K562 (cell line): ENCODE data around the gene PODNL1. TPM values are rescaled to one million over a fixed set of nuclear protein-coding genes. Genes with fewer than 3 reads are reported as not detected.

Source experiments
- ATAC-seq: fragments of 200-7000 bp; cut with Tn5 transposase; 3 replicates; pipeline ENCODE4 v1.9.1; 2020; ENCODE audit warnings: moderate library complexity
- BruUV-seq: library from RNA; stranded (reverse); fragments of 400-500 nt; replicated peaks from 2 replicates; lab custom pipeline; 2021; lab: Mats Ljungman, UMichigan
- CTCF ChIA-PET: fragments of 300-600 bp; formaldehyde crosslinking; extraction: SDS; loops from one replicate; lab custom pipeline; 2021; ENCODE audit warnings: low intra/inter-chr PET ratio; lab: Yijun Ruan, JAX
- POLR2A ChIA-PET: fragments of 300-600, 350-650 bp; sonication (Branson Sonifier 250); formaldehyde crosslinking; extraction: SDS; loops from one replicate; lab custom pipeline; 2021; ENCODE audit warnings: antibody characterized with exemption, inconsistent platforms; lab: Yijun Ruan, JAX
- DNase-seq, 4 experiments: peaks; one replicate each; pipeline versions ENCODE4 v3.0.0 to v3.0.0-alpha.2; 2011 to 2018; ENCODE audit warnings: low spot score in 3 of 4, mixed read lengths in 3 of 4; ENCODE audit errors: extremely low read depth in 1 of 4
- FAIRE-seq: peaks from 2 replicates; lab custom pipeline; 2011; peaks lifted over from hg19 to GRCh38; lab: Jason Lieb, UNC
- H2AFZ ChIP-seq: 2 replicates; pipeline ENCODE4 v1.6.0; 2011; ENCODE audit warnings: low read depth, low read length, control low read depth, inconsistent platforms
- H3K27ac ChIP-seq: fragments of 200-600 bp; 3 replicates; pipeline ENCODE4 v1.8.0; 2011; ENCODE audit warnings: low read depth, mild to moderate bottlenecking, control low read depth, inconsistent platforms, low read length, moderate library complexity, mixed read lengths; ENCODE audit errors: extremely low read depth
- H3K27me3 ChIP-seq, 2 experiments: fragments of 300-600 bp in 1 of 2; 2 replicates in 1 of 2; 3 replicates in 1 of 2; pipeline versions ENCODE4 v1.6.0 to v1.8.0; 2011; ENCODE audit warnings: inconsistent platforms in 2 of 2, low read length in 2 of 2, mild to moderate bottlenecking in 1 of 2, mixed read lengths in 1 of 2, moderate library complexity in 1 of 2; ENCODE audit not compliant: control insufficient read depth in 2 of 2, insufficient read depth in 2 of 2
- H3K36me3 ChIP-seq: fragments of 300-600 bp; 3 replicates; pipeline ENCODE4 v1.8.0; 2011; ENCODE audit warnings: mild to moderate bottlenecking, low read length, inconsistent platforms; ENCODE audit not compliant: control insufficient read depth, insufficient read depth
- H3K4me1 ChIP-seq, 2 experiments: fragments of 200-600 bp in 1 of 2; replicated peaks in 1 of 2; 2 replicates in 1 of 2; 3 replicates in 1 of 2; pipeline versions ENCODE4 v1.5.1 to v1.8.0; 2011; ENCODE audit warnings: inconsistent platforms in 2 of 2, low read length in 2 of 2, mild to moderate bottlenecking in 1 of 2, mixed read lengths in 1 of 2, moderate library complexity in 1 of 2; ENCODE audit not compliant: control insufficient read depth in 2 of 2, insufficient read depth in 2 of 2
- H3K4me2 ChIP-seq: 2 replicates; pipeline ENCODE4 v1.6.1; 2011; ENCODE audit warnings: low read length, control low read depth, inconsistent platforms, mixed read lengths; ENCODE audit not compliant: insufficient read depth
- H3K4me3 ChIP-seq: fragments of 200-600 bp; sonication (generic), shearing (Covaris generic); 2 replicates; pipeline ENCODE4 v1.5.1; 2016; ENCODE audit warnings: control low read depth, inconsistent platforms
- H3K79me2 ChIP-seq: fragments of 200-600 bp; 3 replicates; pipeline ENCODE4 v1.8.0; 2011; ENCODE audit warnings: low read length, inconsistent platforms; ENCODE audit not compliant: control insufficient read depth, insufficient read depth
- H3K9ac ChIP-seq, 2 experiments: 2 replicates each; pipeline versions ENCODE4 v1.6.0 to v1.6.1; 2011; ENCODE audit warnings: low read depth in 2 of 2, low read length in 2 of 2, control low read depth in 1 of 2, inconsistent platforms in 1 of 2, mild to moderate bottlenecking in 1 of 2, mixed read lengths in 1 of 2; ENCODE audit not compliant: insufficient read depth in 1 of 2
- H3K9me1 ChIP-seq: one replicate; pipeline ENCODE4 v1.6.0; 2011; ENCODE audit warnings: inconsistent platforms, mild to moderate bottlenecking, low read length, moderate library complexity; ENCODE audit not compliant: control insufficient read depth, insufficient read depth
- H3K9me3 ChIP-seq: replicated peaks from 2 replicates; pipeline ENCODE4 v1.5.1; 2011; ENCODE audit warnings: low read depth, low read length, inconsistent platforms; ENCODE audit not compliant: control insufficient read depth, insufficient read depth
- H4K20me1 ChIP-seq: replicated peaks from 2 replicates; pipeline ENCODE4 v1.6.1; 2011; ENCODE audit warnings: low read length, inconsistent platforms, mixed read lengths; ENCODE audit not compliant: control insufficient read depth, insufficient read depth
- BCOR ChIP-seq: fragments of 450-650 bp; IDR thresholded peaks from 2 replicates; pipeline ENCODE4 v1.6.1; 2016
- CTBP1 ChIP-seq: fragments of 450-650 bp; IDR thresholded peaks from 2 replicates; pipeline ENCODE4 v1.6.1; 2016; ENCODE audit warnings: borderline replicate concordance
- CXXC5 ChIP-seq: fragments of 250-450 bp; sonication (Bioruptor Pico); IDR thresholded peaks from 2 replicates; pipeline ENCODE4 v1.8.0; 2022; ENCODE audit warnings: inconsistent platforms, mild to moderate bottlenecking, moderate library complexity
- EZH2 ChIP-seq: IDR thresholded peaks from 2 replicates; pipeline ENCODE4 v1.6.1; 2012; ENCODE audit warnings: low read depth, mild to moderate bottlenecking, inconsistent platforms, low read length, borderline replicate concordance
- MEIS2 ChIP-seq: fragments of 450-650 bp; IDR thresholded peaks from 2 replicates; pipeline ENCODE4 v1.6.1; 2014; ENCODE audit warnings: mild to moderate bottlenecking; ENCODE audit not compliant: partially characterized antibody
- POLR3A ChIP-seq: IDR thresholded peaks from 2 replicates; pipeline ENCODE4 v1.6.1; 2011; ENCODE audit warnings: borderline replicate concordance, mild to moderate bottlenecking, moderate library complexity; ENCODE audit not compliant: insufficient read length, insufficient read depth; ENCODE audit errors: extremely low read depth
- PPARD ChIP-seq: fragments of 250-450 bp; sonication (Bioruptor Pico); IDR thresholded peaks from 2 replicates; pipeline ENCODE4 v1.8.0; 2022; ENCODE audit warnings: inconsistent platforms, mild to moderate bottlenecking, moderate library complexity
- RBM25 ChIP-seq: fragments of 200-400 bp; formaldehyde crosslinking; IDR thresholded peaks from 2 replicates; pipeline ENCODE4 v1.6.1; 2018; ENCODE audit warnings: low read length, low read depth, moderate library complexity; ENCODE audit not compliant: severe bottlenecking
- SMARCB1 ChIP-seq: IDR thresholded peaks from 2 replicates; pipeline ENCODE4 v1.6.1; 2011; ENCODE audit warnings: improper control_type of control experiment, low read depth; ENCODE audit not compliant: insufficient read length
- ZNF121 ChIP-seq: sonication (generic); formaldehyde crosslinking; conservative IDR thresholded peaks from 2 replicates; pipeline ENCODE4 v1.8.0; 2022; ENCODE audit warnings: missing genetic modification reagents
- WGBS: fragments of 100-300 bp; shearing (Covaris generic); methylation state at CpG from one replicate; pipeline ENCODE4 v1.1.6; 2016; ENCODE audit warnings: low coverage, mixed read lengths; ENCODE audit not compliant: insufficient coverage; ENCODE audit errors: missing lambda C conversion rate; 5-methylcytosine and 5-hydroxymethylcytosine counted together
- in situ Hi-C: fragments of 300-500 bp; cut with MboI; formaldehyde crosslinking; loops from 4 replicates; pipeline ENCODE4 v1.15.0; 2018; ENCODE audit warnings: inconsistent platforms, mixed read lengths
- intact Hi-C: fragments of 100-400 bp; cut with micrococcal nuclease; formaldehyde crosslinking; loops from 2 replicates; pipeline ENCODE4 v1.14.2; 2022
- polyA plus RNA-seq, 8 experiments: library from polyadenylated mRNA; depleted of rRNA in 4 of 8; stranded (reverse) in 5 of 8; unstranded in 3 of 8; fragments of >200 nt; fragmentation: Nextera tagmentation in 2 of 8; fragmentation: Illumina TruSeq in 1 of 8; extraction: Ambion mirVana in 2 of 8; extraction: Trizol in 1 of 8; gene quantifications; 2 replicates each; pipeline versions ENCODE4 v1.2.1 to v1.2.3, GENCODE V29; 2011 to 2014; ENCODE audit warnings: inconsistent platforms in 1 of 8, missing spikeins in 1 of 8
- total RNA-seq, 7 experiments: library from RNA; depleted of rRNA in 6 of 7; stranded (reverse); fragments of >200 nt in 6 of 7; fragmentation: Illumina TruSeq in 2 of 7; extraction: Trizol in 2 of 7; gene quantifications; 2 replicates each; pipeline versions ENCODE4 v1.2.1 to v1.2.3, GENCODE V29; 2011 to 2021; ENCODE audit warnings: low replicate concordance in 1 of 7

PODNL1 gene
- total and polyA plus RNA-seq, 9 of the 15 experiments (the other 6 are each of a cell fraction or from before 2014, with no cell fraction given), result 0.18 to 0.47 (median 0.23) TPM; not detected in 3

DNA sequence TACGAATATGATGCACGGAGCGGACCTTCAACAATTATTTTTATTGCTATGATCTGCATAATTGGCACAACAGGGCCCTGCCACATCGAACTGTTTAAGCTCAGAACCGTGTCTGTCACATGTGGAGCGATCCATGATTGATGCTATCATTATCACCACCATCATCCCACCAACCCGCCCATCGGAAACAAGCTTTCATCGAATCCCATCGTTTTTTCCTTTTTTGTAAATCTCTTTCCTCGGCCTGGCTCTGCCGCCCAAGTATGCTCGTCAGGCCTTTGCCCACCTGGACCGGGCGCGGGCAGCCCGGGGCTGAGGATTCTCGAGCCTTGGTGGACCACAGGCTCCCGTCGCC lies 13.6 kb upstream of the PODNL1 start (continued):
- TF ChIP-seq BCOR, result no peak
- TF ChIP-seq RBM25, result no peak
- no peak for TF ChIP-seq SMARCB1
- TF ChIP-seq MEIS2, result peak; percentile 41
- TF ChIP-seq CTBP1, result peak; percentile 59; the same call in 1 of the 2 replicates
- TF ChIP-seq, all 486 proteins: peak for 5

DNA sequence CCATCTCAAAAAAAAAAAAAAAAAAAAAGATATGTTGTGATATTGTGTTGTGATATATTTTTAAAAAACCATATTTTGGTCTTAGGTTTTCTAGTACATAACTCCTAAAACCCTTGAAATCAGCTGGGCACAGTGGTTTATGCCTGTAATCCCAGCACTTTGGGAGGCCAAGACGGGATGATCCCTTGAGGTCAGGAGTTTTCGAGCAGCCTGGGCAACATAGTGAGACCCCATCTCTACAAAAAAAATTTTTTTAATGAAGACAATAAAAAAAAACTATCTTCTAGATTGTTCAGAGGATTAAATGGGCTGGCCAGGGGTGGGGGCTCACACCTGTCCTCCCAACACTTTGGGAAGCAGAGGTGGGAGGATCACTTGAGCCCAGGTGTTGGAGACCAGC lies 12.8 kb upstream of the PODNL1 start:
- H2AFZ ChIP-seq, result no peak overlapping the region
- H4K20me1 ChIP-seq, result peaks cover 4% of the 10 kb centered on the region; the same call in 1 of the 2 replicates
- CTCF ChIA-PET, result no interaction called here
- TF ChIP-seq CXXC5 (CRISPR knock-in tag) (no peak), EZH2 (no peak), RBM25 (peak; percentile 36), POLR3A (no peak), PPARD (CRISPR knock-in tag) (no peak), ZNF121 (CRISPR knock-in tag) (peak; percentile 79)
- in situ Hi-C loops, result no loop called here
- DNase-seq (no peak), ATAC-seq (no peak), FAIRE-seq (no peak)
- H3K79me2 ChIP-seq, result peaks cover 23% of the 10 kb centered on the region
- no peak overlapping the region for H3K9ac ChIP-seq
- H3K9me3 ChIP-seq, result no peaks in the 10 kb centered on the region
- no peaks in the 10 kb centered on the region for H3K27me3 ChIP-seq
- no peak overlapping the region for H3K4me2 ChIP-seq
- BruUV-seq, result no TSS peak
- no peak overlapping the region for H3K27ac ChIP-seq
- no peaks in the 10 kb centered on the region for H3K9me1 ChIP-seq
- intact Hi-C loops, result loop anchor here (10.0 kb wide), 1 partner anchor 84 kb away; the partner anchor contains the start of gene IL27RA
- POLR2A ChIA-PET, result no interaction called here
- no peak overlapping the region for H3K4me3 ChIP-seq
- peaks cover 7 to 28% of the 10 kb centered on the region in 2 experiments; a peak in 4 of 5 replicates for H3K4me1 ChIP-seq
- 51% methylated on average over 2 of the region's 2 CpGs for WGBS
- H3K36me3 ChIP-seq, result peaks cover 25% of the 10 kb centered on the region; the same call in 2 of the 3 replicates
